ENCODE results near the gene TNIK. TPM values are rescaled to one million over a fixed set of nuclear protein-coding genes. Genes with fewer than 3 reads are reported as not detected.
"Not testable (repeated sequence)": the region's sequence is repeated elsewhere in the genome, so short reads cannot be mapped to it uniquely, and the experiment has no call there.

Gene TNIK
- total RNA-seq, 1 donor from 2014 or later = 1.1 TPM

DNA sequence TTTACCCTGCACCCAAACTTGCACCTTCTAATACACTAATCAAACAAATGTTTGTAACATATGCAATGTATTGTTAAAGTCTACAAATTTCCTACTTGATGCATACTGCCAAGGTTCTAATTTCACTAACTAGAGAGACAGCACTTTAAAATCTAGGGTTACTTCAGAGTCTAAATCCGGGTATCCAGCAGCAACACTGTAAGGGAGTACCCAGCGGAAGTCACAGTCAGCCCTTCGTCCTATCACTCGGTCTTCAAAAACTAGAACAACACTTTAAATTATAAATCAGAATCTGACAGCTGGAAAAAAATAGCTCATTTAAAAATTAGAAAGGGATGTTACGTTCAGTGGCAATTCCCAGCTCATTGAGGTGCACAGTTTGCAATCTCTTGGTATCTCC is 8.3 kb downstream of the TNIK start:
- FAIRE-seq (no peak), DNase-seq (ENCODE audit: low read depth) (no peak)
- H3K4me3 ChIP-seq (ENCODE audit: low read depth, low read length) = no peak overlapping the region
- H3K36me3 ChIP-seq (ENCODE audit: control insufficient read depth, insufficient read depth, low read length) = no peaks in the 10 kb centered on the region
- no peaks in the 10 kb centered on the region for H3K27me3 ChIP-seq (ENCODE audit: control insufficient read depth, insufficient read depth, low read length)
- TF ChIP-seq, protein P1, sequence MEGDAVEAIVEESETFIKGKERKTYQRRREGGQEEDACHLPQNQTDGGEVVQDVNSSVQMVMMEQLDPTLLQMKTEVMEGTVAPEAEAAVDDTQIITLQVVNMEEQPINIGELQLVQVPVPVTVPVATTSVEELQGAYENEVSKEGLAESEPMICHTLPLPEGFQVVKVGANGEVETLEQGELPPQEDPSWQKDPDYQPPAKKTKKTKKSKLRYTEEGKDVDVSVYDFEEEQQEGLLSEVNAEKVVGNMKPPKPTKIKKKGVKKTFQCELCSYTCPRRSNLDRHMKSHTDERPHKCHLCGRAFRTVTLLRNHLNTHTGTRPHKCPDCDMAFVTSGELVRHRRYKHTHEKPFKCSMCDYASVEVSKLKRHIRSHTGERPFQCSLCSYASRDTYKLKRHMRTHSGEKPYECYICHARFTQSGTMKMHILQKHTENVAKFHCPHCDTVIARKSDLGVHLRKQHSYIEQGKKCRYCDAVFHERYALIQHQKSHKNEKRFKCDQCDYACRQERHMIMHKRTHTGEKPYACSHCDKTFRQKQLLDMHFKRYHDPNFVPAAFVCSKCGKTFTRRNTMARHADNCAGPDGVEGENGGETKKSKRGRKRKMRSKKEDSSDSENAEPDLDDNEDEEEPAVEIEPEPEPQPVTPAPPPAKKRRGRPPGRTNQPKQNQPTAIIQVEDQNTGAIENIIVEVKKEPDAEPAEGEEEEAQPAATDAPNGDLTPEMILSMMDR (IDR thresholded peaks at IDR 0.05; ENCODE audit: insufficient read depth, low read length, severe bottlenecking) = no peak

DNA sequence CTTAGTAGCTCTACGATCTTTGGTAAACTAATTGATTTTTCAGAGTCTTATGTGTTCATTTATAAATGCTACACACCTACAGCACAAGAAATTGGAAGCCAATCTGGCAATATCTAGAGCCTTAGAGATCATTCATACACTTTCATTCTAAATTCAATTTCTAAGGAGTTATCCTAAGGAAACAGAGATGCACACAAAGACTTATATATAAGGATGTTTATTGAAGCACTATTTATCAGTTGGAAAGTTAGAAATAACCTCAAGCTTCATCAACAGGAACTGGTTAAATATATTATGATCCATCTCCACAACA is 12.7 kb downstream of the TNIK start:
- H3K4me3 ChIP-seq (ENCODE audit: low read depth, low read length); H3K27me3 ChIP-seq (ENCODE audit: control insufficient read depth, insufficient read depth, low read length); DNase-seq (ENCODE audit: low read depth); H3K36me3 ChIP-seq (ENCODE audit: control insufficient read depth, insufficient read depth, low read length); FAIRE-seq: not testable (repeated sequence)

DNA sequence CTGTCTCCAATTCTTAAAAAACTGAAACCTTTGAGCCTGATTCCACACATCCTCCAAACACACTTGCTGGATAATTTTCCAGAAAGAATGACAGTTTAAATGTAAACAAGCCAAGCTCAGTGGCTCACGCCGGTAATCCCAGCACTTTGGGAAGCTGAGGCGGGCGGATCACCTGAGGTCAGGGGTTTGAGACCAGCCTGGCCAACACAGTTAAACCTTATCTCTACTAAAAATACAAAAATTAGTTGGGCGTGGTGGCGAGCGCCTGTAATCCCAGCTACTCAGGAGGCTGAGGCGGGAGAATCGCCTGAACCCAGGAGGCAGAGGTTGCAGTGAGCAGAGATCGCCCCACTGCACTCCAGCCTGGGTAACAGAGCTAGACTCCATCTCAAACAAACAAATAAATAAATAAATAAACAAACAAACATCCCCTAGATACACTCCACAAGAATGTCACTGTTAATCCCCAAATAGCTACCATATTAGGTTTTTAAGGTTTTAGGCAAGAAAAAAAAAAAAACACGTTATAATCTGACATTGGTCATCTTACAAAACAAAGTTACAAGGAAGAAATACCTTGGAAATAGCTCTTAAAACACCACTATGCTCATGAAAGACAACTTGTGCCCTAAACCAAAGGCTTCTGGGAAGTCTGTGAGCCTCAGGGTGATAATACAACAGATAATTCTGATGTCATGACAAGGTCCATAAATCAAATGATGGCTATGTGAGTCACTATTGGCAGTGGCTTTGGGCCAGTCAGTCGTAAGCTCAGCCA is 13.2 kb downstream of the TNIK start:
- no peaks in the 10 kb centered on the region for H3K36me3 ChIP-seq (ENCODE audit: control insufficient read depth, insufficient read depth, low read length)
- no peak for FAIRE-seq
- H3K4me3 ChIP-seq (ENCODE audit: low read depth, low read length) = no peak overlapping the region
- no peaks in the 10 kb centered on the region for H3K27me3 ChIP-seq (ENCODE audit: control insufficient read depth, insufficient read depth, low read length)
- peak; percentile 51 for DNase-seq (ENCODE audit: low read depth)
- TF ChIP-seq, protein P1 (IDR thresholded peaks at IDR 0.05; ENCODE audit: insufficient read depth, low read length, severe bottlenecking) = no peak

DNA sequence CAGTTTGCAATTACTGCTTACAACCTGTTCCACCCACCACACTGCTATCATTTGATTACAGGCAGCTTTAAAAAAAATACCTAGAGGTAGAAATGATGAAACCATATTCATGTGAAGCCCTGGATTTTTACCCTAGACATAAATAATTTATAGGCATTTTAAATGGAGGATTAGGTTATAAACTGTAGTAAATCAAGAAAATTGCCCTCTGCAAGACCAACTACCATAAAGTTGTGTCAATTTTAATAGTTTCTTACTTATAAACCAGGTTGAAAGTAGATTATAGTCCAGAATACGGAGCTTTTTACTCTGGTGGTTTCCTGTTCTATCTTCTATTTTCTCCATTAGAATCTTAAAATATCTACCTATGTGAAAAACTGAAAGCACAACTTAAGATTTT is 13.9 kb downstream of the TNIK start:
- TF ChIP-seq, protein P1 (IDR thresholded peaks at IDR 0.05; ENCODE audit: insufficient read depth, low read length, severe bottlenecking) = no peak
- Histone ChIP-seq H3K36me3 (ENCODE audit: control insufficient read depth, insufficient read depth, low read length) (no peaks in the 10 kb centered on the region), H3K4me3 (ENCODE audit: low read depth, low read length) (no peak overlapping the region), H3K27me3 (ENCODE audit: control insufficient read depth, insufficient read depth, low read length) (no peaks in the 10 kb centered on the region)
- DNase-seq (ENCODE audit: low read depth) (no peak), FAIRE-seq (no peak)

DNA sequence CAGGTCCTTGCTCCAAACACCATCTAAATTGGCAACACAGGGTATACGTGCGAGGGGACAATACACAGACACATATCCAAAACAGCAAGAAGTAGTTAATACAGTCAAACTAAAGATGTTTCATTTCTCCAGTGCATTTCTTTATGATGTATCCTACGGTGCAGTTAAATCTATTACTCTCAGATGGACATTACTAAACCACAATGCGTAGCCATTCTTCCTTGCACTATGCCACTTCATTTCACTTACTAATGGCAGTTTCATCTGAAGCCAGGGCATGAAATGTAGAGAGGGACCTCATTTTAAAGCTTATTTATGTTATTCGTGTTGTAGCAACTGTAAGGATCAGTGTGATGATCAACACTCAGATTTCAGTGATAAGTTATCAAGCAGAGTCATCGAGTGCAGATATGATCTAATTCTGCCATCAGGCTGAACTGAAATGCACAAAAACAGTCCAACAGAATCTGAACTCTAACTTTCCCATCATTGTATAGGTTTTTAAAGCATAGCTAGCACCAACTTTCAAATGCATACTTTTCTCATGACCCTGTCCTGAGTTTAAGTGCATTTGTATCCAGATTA is 14.5 kb downstream of the TNIK start:
- FAIRE-seq = no peak
- TF ChIP-seq, protein P1 (IDR thresholded peaks at IDR 0.05; ENCODE audit: insufficient read depth, low read length, severe bottlenecking) = no peak
- DNase-seq (ENCODE audit: low read depth) = no peak
- no peaks in the 10 kb centered on the region for H3K36me3 ChIP-seq (ENCODE audit: control insufficient read depth, insufficient read depth, low read length)
- no peaks in the 10 kb centered on the region for H3K27me3 ChIP-seq (ENCODE audit: control insufficient read depth, insufficient read depth, low read length)
- no peak overlapping the region for H3K4me3 ChIP-seq (ENCODE audit: low read depth, low read length)

DNA sequence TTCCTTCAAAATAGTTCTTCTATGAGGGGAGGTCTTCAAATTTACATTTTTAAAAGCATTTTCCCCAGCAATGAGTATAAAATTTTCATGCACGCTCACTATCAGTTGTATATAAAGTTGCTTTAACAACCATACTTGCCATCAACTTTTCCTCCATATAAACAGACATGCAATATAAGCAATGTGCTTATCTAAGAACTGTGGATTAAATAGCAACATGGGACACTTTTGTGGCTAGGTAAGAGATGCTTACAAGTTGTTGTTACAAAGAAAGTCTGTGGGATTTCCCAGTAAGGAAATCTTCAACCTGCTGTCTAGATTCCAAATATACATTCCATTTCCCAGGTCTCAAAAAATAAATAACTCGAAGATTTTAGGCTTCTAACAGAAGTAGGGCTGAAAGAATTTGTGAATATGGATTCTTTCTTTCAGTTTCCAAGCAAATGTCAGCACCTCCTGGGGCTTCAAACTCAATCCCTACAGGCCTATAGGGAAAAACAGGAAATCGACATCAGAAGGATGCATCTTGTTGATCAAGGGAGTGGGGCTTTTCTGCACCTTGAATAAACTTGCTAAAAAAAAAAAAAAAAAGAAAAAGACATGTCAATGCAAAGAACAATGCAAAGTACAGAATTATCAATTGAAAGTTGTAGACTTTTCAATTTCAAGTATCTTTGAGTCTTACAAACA is 16.1 kb downstream of the TNIK start:
- TF ChIP-seq, protein P1 (IDR thresholded peaks at IDR 0.05; ENCODE audit: insufficient read depth, low read length, severe bottlenecking) = no peak
- Histone ChIP-seq H3K27me3 (ENCODE audit: control insufficient read depth, insufficient read depth, low read length) (no peaks in the 10 kb centered on the region), H3K4me3 (ENCODE audit: low read depth, low read length) (no peak overlapping the region), H3K36me3 (ENCODE audit: control insufficient read depth, insufficient read depth, low read length) (no peaks in the 10 kb centered on the region)
- DNase-seq (ENCODE audit: low read depth) = no peak
- FAIRE-seq = no peak
